ENCODE results near the gene KLHL18.
"Not testable (repeated sequence)": the region's sequence is repeated elsewhere in the genome, so short reads cannot be mapped to it uniquely, and the experiment has no call there.

KLHL18 gene

GRCh38 chr3:47314056-47314764 is 31.5 kb downstream of the KLHL18 start:
- no peak for DNase-seq (ENCODE audit: low read depth)

GRCh38 chr3:47315069-47315647 is 32.4 kb downstream of the KLHL18 start:
- DNase-seq (ENCODE audit: low read depth): no peak

- DNase-seq (ENCODE audit: low read depth): not testable (repeated sequence)
Measured at GRCh38 chr3:47316151-47316550, 33.4 kb downstream of the KLHL18 start.

DNA sequence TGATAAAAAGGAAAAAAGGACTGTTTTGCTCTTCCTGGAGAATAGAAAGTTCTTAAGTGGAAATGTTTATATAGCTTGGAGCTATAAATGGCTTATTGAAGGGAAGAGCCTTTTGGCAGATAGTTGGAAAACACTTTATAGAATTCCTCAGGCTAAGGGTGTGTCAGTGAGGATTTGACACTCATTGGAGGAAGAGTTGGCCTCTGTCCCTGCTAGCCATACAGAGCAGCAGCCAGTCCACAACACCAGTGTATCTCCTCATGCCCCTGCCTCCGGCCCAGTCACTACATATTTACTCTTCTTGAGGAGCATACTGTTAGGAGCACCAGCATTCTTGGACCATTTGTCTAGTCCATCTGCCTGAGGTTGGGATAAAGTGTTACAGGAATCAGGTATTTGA is 36.2 kb downstream of the KLHL18 start:
- DNase-seq (ENCODE audit: low read depth): no peak

DNA sequence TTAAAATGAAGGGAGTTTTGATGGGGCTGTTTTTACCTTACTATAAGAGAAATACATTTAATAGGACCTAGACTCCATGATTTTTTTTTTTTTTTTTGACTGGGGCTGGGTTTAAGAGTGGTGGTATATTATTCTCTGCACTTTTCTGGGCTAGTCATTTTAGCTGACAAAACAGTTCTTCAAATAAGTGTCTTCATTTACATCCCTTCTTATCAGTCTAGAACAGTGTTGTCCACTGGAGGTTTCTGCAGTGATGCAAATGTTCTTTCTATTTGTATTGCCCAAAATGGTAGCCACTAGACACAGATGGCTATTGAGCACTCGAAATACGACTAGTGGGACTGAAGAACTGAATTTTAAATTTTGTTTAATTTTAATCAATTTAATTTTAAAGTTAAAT is 37.2 kb downstream of the KLHL18 start:
- no peak for DNase-seq (ENCODE audit: low read depth)

- no peak for DNase-seq (ENCODE audit: low read depth)
Measured at GRCh38 chr3:47323431-47324277, 40.9 kb downstream of the KLHL18 start.

GRCh38 chr3:47324278-47324865 is 41.6 kb downstream of the KLHL18 start:
- no peak for DNase-seq (ENCODE audit: low read depth)

DNA sequence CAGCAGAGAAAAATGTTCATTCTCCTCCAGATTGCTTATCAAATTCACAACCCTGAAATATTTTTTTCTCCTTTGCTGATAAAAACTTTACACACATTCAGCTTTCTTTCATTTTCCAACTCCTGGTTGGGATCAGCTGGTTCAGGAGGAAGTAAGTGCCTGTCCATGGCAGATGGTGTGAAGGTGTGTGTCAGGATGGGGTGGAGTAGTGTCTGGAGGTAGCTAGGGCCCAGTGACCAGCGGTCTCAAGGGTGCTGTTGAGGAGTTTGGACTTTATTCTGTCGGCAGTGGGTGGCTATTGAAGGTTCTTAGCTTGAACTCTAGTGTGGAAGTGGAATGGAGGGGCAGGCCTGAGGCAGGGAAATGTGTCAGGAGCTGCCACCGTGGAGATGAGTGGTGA is 51.2 kb downstream of the KLHL18 start:
- no peak for DNase-seq (ENCODE audit: low read depth)

DNA sequence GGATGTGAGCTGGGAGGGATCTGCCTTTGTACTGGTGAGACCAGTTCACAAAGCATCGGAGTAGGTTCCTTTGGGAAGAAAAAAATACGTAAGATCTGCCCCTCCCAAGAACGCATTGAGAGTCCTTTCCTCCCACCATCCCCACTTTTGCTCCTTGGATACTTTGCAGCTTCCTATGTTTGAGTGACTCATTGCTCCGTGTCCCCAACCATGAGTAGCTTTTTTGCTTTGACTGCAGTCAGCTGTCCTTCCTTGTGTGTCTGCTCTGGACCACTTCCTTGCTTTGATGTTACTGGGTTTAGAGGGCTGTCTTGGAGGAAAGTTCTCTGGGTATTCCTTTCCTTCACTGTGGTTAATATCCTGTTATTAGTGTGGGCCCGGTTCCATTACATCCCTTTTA is 54.9 kb downstream of the KLHL18 start:
- no peak for DNase-seq (ENCODE audit: low read depth)

DNA sequence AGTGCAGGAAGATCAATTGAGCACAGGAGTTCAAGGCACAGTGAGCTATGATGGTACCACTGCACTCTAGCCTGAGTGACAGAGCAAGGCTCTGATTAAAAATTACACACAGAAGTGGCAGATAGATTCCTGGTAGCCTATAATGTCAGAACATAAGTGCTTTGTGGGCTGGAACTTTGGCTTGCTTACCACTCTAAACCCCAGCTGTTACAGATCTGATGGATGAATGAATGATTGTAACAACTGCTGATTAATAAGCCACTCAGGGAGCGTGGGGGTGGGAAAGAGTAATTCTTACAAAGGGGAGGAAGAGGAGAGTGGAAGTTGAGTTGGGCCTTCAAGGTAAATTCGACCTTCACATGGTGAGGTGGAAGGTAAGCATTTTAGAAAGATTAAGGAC is 57.2 kb downstream of the KLHL18 start:
- DNase-seq (ENCODE audit: low read depth): no peak

GRCh38 chr3:47340866-47341265 is 58.1 kb downstream of the KLHL18 start:
- no peak for DNase-seq (ENCODE audit: low read depth)

GRCh38 chr3:47342151-47342550 is 59.4 kb downstream of the KLHL18 start:
- no peak for DNase-seq (ENCODE audit: low read depth)

DNA sequence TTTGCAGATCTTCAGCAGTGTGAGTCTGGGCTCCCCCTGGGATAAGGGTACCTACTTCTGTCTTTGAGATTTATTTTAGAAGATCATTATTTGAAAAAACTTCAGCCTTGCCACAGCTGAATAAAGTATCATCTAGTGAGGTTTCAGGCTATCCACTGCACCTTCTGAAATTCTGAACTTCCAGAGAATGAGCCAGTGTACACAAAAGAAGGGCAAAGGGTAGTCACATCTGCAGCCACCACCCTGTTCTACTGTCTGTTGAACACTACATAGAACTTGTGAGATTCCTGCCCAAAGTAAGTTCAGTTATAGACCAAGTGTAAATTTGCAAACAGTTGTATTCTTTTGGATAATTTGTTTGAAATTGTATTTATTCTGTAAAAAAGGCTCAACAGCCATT is 60.1 kb downstream of the KLHL18 start:
- DNase-seq (ENCODE audit: low read depth): no peak

GRCh38 chr3:47343471-47343971 is 60.8 kb downstream of the KLHL18 start:
- no peak for DNase-seq (ENCODE audit: low read depth)

DNA sequence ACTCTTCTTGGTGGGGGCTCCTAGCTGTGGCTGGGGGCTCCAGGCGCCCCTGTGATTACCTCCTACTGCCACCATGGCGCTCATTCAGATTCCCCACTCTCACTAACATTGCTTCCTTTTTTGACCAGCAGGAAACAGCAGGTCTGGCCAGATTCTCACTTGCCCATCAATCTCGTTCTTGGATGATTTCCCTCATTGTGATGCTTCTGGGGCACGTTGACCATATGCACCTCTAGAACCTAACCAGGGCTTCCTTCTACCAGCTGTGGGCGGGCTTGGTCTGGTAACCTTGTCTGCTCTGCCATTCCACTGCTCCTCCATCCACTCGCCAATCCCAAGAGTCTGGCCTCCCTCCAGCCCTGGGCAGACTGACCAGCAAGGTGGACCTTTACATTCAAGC is 62.2 kb downstream of the KLHL18 start:
- DNase-seq (ENCODE audit: low read depth): no peak

- DNase-seq (ENCODE audit: low read depth): no peak
Measured at GRCh38 chr3:47347217-47347801, 64.6 kb downstream of the KLHL18 start.

GRCh38 chr3:47348411-47349154 is 65.8 kb downstream of the KLHL18 start:
- DNase-seq (ENCODE audit: low read depth): no peak

- no peak for DNase-seq (ENCODE audit: low read depth)
Measured at GRCh38 chr3:47355010-47355409, 72.3 kb downstream of the KLHL18 start.

DNA sequence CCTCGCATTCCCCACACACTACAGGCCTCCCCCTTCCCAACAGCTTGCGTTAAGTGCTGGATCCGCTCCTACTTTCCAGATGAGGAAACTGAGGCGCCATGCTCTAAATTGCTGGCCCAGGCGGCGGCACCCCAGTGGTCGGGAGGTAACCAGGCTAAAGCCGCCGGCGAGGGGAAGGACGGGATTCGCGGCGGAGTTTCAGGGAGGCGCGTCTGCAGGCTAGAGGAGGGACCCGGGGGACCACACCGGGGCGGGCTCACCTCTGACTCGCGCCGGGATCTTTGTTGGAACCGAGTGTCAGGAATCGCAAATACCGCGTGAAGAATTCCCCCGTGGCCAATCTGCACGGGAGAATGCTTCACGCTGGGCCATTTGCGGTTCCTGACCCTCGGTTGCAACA is 73.5 kb downstream of the KLHL18 start:
- DNase-seq (ENCODE audit: low read depth): no peak

- DNase-seq (ENCODE audit: low read depth): no peak
Measured at GRCh38 chr3:47359323-47359722, 76.6 kb downstream of the KLHL18 start.

GRCh38 chr3:47360110-47360517 is 77.4 kb downstream of the KLHL18 start:
- not testable (repeated sequence) for DNase-seq (ENCODE audit: low read depth)
